ENCODE results near the gene C4orf46.
A peak's percentile ranks its signal among the peaks of the same experiment; 100 is the strongest.
"Not testable (repeated sequence)": the region's sequence is repeated elsewhere in the genome, so short reads cannot be mapped to it uniquely, and the experiment has no call there.

C4orf46 gene

GRCh38 chr4:158671665-158671914, at the start of gene C4orf46:
Gene C4orf46, minus strand, starts transcription at chr4:158671887. Its CDS starts 86 bp downstream, at chr4:158671801.
- DNase-seq: no peak

GRCh38 chr4:158715802-158716201, 44.1 kb upstream of the C4orf46 start:
- no peak for DNase-seq

DNA sequence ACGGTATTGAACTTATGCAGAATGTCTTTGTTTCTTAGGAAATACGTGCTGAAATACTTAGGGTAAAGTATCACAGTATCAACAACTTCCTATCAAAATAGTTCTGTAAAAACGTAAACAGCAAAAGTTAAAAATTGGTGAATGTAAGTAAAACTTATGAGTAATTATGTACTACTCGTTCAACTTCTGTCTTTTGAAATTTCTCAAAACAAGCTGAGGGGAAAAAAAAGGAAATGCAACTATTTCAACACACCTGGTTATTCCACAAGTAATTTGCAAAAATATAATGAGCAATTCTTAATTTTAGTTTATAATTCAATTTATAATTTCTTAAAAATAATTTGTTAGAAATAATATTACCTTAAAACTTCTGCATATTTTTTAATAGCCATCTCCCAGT, 43.2 kb upstream of the C4orf46 start:
- DNase-seq: no peak

DNA sequence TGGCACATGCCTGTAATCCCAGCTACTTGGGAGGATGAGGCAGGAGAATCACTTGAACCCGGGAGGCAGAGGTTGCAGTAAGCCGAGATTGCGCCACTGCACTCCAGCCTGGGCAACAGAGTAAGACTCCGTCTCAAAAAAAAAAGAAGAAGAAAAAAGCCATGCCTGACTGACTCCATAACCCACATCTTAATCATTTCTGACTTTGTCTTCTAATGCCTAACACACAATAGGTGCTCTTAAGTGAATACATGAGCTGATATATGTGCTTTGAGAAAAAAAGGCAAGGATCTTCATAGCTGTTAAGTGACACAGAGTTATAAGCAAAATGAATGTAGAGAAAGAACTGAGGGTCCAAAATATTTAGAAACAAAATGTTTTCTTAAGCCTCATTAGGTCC, 40.9 kb upstream of the C4orf46 start:
- not testable (repeated sequence) for DNase-seq

DNA sequence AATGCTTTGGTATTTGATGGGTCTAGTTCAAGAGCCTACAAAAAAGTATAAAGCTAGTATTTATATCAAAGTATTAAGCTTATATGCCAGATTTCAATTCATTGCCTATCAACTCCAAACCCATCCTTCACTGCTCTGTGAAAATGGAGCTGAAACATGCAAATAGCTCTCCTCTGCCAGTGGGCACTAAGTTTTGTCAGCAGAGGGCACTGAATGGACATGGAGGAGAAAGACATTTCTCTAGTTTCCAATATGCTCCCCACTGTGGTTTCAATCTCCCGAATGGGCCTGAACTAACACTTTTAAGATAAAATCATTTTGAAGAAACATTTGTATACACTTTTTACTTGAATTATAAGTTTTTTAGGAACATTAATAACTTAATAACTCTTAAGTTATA, 39.1 kb upstream of the C4orf46 start:
- no peak for DNase-seq

- no peak for DNase-seq
These were observed 32.6 kb upstream of the C4orf46 start for GRCh38 chr4:158704274-158704673.

GRCh38 chr4:158688813-158689212, 17.1 kb upstream of the C4orf46 start:
- no peak for DNase-seq

DNA sequence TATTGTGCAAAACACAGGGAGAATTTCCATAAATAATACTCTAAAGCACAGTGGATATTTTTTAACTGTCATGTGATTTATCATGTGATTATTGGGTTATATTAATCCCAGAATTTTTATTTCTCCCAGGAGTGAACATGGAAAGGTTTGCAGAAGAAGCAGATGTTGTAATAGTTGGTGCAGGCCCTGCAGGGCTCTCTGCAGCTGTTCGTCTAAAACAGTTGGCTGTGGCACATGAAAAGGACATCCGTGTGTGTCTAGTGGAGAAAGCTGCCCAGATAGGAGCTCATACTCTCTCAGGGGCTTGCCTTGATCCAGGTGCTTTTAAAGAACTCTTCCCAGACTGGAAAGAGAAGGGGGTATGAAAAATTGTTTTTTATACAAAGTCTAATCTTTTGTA, 10.4 kb upstream of the C4orf46 start:
- DNase-seq: peak; percentile 9 to 59

- peak; percentile 40 to 83 for DNase-seq
These were observed 9.9 kb upstream of the C4orf46 start for GRCh38 chr4:158681629-158682028.

DNA sequence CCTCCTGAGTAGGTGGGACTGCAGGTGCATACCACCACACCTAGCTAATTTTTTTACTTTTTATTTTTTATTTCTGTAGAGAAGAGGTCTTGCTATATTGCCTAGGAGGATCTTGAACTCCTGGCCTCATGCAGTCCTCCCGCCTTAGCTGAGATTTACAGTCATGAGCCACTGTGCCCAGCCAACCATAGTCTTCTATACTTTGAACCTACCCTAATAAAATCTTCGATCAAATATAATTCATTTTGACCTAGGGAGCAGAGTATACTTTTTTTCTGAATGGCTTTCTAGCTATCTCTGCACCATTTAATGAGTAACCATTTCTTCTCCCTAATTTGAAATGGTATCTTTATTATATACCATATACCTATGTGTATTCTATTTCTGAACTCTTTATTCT, 7.1 kb upstream of the C4orf46 start:
- DNase-seq: no peak

DNA sequence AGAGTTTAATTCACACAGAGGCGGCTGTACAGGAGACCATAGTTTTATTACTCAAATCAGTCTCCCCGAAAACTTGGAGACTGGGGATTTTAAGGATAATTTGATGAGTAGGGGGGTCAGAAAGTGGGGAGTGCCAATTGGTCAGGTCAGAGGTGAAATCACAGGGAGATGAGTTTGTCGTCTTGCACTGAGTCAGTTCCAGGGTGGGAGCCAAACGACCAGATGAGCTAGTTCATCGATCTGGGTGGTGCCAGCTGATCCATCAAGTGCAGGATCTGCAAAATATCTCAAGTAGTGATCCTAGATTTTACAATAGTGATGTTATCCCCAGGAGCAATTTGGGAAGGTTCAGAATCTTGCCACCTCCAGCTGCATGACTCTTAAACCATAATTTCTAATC, 4.4 kb upstream of the C4orf46 start:
- no peak for DNase-seq

DNA sequence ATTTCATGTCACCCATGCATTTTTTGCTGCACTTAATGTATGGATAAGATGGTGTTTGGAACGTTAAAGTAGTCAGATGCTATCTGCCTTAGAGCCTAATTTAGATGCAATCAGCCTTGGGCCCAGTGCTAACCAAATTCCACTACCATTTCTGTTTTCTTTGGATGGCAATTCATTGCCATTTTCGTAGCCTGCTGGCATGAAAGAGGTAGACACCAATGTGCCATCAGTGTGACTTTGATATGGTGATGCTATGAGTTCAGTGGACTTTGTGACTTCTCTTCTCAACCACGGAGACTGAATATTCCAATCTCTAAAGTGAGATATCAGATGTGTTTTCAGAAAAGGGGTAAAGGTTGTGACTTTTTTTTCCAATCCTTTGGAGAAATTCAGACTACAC, 1.9 kb upstream of the C4orf46 start:
- DNase-seq: no peak

- DNase-seq: peak; percentile 98 to 99
These were observed 474 bp upstream of the C4orf46 start, which contains the start of gene ETFDH for GRCh38 chr4:158671915-158672806. Gene ETFDH, plus strand, starts transcription at chr4:158672296. Its CDS starts 161 bp downstream, at chr4:158672457.

DNA sequence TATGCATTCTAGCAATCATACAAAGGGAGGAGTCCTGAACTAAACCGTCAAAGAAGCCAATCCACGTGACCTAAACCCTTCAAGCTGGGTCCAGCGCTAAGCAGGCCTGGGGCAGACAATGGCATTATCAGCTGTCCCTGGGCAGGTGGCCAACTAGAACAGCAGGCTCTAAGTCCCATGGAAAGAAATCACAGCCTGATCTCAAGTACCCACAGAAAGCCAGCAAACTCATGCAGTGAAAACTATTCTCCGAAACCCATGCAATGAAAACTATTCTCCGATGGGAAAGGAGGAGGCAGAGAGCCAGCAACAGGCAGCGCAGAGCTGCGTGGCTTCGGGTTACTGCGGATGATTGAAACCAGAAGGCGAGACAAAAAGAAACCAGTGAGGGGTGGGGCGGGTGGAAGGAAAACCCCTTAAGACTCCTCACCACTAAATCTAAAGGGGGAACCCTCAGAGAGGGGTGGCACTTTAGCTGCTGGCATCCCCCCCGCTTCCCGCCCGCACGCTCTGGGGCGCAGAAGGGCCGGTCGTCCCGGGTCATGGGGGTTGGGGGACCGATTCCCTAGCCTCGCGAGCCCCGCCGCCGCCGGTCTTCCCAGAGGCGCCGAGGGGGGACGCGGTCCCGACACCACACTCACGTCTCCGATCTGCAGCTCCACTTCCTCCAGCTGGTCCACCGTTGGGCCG, 567 bp downstream of the C4orf46 start:
- peak; percentile 34 to 40 for DNase-seq

- no peak for DNase-seq
These were observed 2.4 kb downstream of the C4orf46 start for GRCh38 chr4:158669310-158669709.

DNA sequence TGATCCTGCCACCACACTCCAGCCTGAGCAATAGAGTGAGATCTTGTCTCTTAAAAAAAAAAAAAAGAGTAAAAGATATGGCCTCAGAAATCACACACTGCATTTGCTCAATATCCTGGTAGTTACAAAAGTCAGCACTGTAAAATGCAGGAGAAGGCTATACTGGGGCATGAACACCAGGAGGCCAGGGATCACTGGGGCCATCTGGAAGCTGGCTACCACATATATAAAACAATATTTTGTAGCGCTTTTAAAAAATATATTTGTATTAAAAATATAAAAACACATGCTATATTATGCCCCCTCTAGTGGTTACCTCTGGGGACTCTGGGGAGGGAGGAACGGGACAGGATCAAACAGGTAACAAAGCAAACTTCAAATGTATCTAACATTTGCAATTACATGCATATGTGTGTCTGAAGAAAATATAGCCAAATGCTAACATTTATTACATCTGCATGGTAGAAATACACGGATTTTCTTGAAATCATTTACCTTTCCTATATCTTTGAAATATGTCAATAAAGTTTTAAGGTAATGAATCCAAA, 4.0 kb downstream of the C4orf46 start:
- no peak for DNase-seq

DNA sequence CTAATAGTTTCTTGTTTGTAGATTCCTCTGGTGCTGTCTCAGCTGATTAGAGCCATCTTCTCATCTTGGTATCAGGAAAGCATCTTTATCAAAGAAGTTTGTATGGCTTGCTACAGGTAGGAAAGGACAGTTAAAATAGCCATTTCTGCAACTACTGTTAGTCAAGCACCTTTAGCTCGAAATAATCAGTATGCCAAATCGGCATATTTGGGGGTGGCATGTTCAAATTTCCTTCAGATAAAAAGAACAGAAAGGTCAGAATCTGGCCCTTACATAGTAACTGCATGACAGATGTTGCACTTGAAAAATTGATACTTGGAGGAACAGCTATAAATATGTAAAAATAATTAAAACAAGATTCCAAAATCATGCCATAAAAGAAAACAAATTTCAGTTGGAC, 4.8 kb downstream of the C4orf46 start:
- no peak for DNase-seq

GRCh38 chr4:158664806-158665205, 6.9 kb downstream of the C4orf46 start:
- DNase-seq: no peak

DNA sequence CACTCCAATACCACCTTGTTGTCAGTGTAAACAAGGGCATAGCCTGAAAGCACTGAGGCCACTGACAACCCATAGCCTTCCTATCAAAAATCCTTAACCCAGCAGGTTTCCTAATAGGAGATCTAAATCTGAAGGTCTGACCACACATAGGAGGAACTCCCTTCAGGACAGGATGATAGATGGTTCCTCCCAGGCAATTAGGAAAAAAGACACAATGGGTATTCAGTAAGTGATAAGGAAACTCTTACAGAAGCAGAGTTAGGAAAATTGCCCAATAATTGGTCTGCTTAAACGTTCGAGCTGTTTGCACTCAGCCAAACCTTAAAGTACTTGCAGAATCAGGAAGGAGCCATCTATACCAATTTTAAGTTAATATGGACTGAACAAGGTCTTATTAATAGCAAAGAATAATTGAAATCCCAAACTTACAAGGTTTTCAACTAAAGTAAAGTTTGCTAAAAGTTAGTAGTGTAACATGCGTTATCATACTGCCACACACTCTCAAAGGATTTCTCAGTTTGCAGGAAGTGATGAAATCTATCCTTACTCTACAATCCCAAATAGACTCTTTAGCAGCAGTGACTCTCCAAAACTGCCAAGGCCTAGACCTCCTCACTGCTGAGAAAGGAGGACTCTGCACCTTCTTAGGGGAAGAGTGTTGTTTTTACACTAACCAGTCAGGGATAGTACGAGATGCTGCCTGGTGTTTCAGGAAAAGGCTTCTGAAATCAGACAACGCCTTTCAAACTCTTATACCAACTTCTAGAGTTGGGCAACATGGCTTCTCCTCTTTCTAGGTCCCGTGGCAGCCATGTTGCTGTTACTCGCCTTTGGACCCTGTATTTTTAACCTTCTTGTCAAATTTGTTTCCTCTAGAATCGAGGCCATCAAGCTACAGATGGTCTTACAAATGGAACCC, 7.7 kb downstream of the C4orf46 start:
- not testable (repeated sequence) for DNase-seq

DNA sequence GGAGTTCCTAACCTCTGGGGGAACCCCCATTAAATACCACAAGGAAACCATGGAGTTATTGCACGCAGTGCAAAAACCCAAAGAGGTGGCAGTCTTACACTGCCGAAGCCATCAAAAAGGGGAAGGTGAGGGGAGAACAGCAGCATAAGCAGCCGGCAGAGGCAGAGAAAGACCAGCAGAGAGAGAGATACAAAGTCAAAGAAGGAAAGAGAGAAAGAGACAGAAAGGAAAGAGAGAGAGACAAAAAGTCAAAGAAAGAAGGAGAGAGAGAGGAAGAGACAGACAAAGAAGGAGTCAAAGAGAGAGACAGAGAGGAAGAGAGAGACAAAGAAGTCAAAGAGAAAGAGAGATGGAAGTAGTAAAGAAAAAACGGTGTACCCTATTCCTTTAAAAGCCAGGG, 8.4 kb downstream of the C4orf46 start:
- not testable (repeated sequence) for DNase-seq

DNA sequence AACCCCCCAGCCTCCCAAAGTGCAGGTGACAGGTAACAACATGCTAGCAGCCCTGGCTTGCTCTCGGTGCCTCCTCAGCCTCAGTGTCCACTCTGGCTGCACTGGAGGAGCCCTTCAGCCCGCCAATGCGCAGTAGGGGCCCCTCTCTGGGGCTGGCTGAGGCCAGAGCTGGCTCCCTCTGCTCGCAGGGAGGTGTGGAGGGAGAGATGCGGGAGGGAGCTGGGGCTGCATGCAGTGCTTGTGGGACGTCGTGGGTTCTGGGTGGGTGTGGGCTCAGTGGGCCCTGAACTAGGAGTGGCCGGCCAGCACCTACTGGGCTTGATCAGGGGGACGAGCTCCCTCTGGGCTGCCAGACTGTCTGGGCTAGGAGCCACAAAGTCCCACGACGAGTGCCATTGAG, 14.4 kb downstream of the C4orf46 start:
- no peak for DNase-seq

DNA sequence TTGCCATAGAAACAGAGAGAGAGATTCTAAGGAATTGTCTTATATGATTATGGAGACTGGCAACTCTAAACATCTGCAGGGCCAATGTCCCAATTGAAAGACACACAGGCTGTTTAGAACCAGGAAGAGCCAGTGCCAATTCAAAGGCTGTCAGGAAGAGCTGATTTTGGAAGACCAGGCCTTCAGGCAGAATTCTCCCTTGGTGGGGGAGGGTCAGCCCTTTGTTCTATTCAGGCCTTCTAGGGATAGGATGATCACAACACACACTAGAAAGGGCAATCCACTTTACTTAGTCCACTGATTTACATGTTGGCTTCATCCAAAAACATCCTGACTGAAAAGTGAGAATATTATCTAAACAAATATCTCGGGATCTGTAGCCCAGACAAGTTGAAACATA, 15.2 kb downstream of the C4orf46 start:
- DNase-seq: no peak

GRCh38 chr4:158652920-158653319, 18.8 kb downstream of the C4orf46 start:
- DNase-seq: no peak

Data from NCI-H1930 (cell line).